Heart right ventricle (tissue), 16 donors: ENCODE measurements around the gene HMSD. TPM values are rescaled to one million over a fixed set of nuclear protein-coding genes. Genes with fewer than 3 reads are reported as not detected.

ENCODE experiments used
- ATAC-seq, 8 donors: fragments of 200-7000 bp; cut with Tn5 transposase; one replicate each; pipeline ENCODE4 v1.9.1; 2020; ENCODE audit warnings: mild to moderate bottlenecking in 8 of 8, moderate library complexity in 8 of 8, moderate number of reproducible peaks in 1 of 8
- DNase-seq, 2 donors: peaks; one replicate each; pipeline ENCODE4 v3.0.0-alpha.2; 2020
- H3K27ac ChIP-seq, 10 donors: fragments of 200-600 bp; sonication (generic) in 2 of 10; one replicate each; pipeline versions ENCODE4 v1.5.0 to v1.8.0; 2020 to 2022; ENCODE audit warnings: mild to moderate bottlenecking in 3 of 10
- H3K27me3 ChIP-seq, 7 donors: fragments of 200-600 bp; one replicate each; pipeline ENCODE4 v1.8.0; 2021 to 2022; ENCODE audit warnings: mild to moderate bottlenecking in 2 of 7
- H3K36me3 ChIP-seq, 9 donors: fragments of 200-600 bp; sonication (generic) in 1 of 9; one replicate each; pipeline versions ENCODE4 v1.5.0 to v1.8.0; 2020 to 2022; ENCODE audit warnings: mild to moderate bottlenecking in 2 of 9
- H3K4me1 ChIP-seq, 9 donors: fragments of 200-600 bp; sonication (generic) in 1 of 9; one replicate each; pipeline versions ENCODE4 v1.5.0 to v1.8.0; 2020 to 2022; ENCODE audit warnings: mild to moderate bottlenecking in 4 of 9
- H3K4me3 ChIP-seq, 10 donors: fragments of 200-600 bp; sonication (generic) in 2 of 10; one replicate each; pipeline versions ENCODE4 v1.5.0 to v1.8.0; 2020 to 2022; ENCODE audit warnings: mild to moderate bottlenecking in 7 of 10, moderate library complexity in 2 of 10
- H3K9me3 ChIP-seq, 11 donors: fragments of 200-600 bp in 10 of 11; sonication (generic) in 2 of 11; one replicate each; pipeline versions ENCODE4 v1.5.0 to v1.8.0; 2013 to 2022; ENCODE audit warnings: mild to moderate bottlenecking in 2 of 11, control low read depth in 1 of 11, moderate library complexity in 1 of 11
- CTCF ChIP-seq, 9 donors: fragments of 200-600 bp; sonication (generic) in 2 of 9; IDR thresholded peaks; one replicate each; pipeline versions ENCODE4 v1.5.0 to v1.8.0; 2021 to 2022; ENCODE audit warnings: antibody characterized with exemption in 9 of 9, mild to moderate bottlenecking in 5 of 9, moderate library complexity in 1 of 9
- WGBS, 2 donors: extraction: QIAGEN DNeasy Blood & Tissue Kit; methylation state at CpG; one replicate each; pipeline ENCODE4 v1.1.7; 2013; ENCODE audit warnings: inconsistent platforms in 1 of 2; 5-methylcytosine and 5-hydroxymethylcytosine counted together
- intact Hi-C, 10 donors: fragments of 100-400 bp; cut with DNase I; formaldehyde crosslinking; loops; one replicate each; pipeline versions ENCODE4 v1.11.1 to v1.14.2; 2022
- polyA plus RNA-seq, 2 donors: library from polyadenylated mRNA; stranded (reverse); fragments of 200-250 nt; gene quantifications; one replicate each; pipeline ENCODE4 v1.2.3, GENCODE V29; 2013
- total RNA-seq, 10 donors: library from RNA; stranded (reverse); fragmentation: NEBNext Ultra II Directional in 3 of 10; extraction: Animal tissue kit (Norgen Biotek cat#: 25700) in 3 of 10; gene quantifications; one replicate each; pipeline versions ENCODE4 v1.2.1 to v1.2.4, GENCODE V29; 2021 to 2023
- donor health status: Arrhythmogenic right ventricular cardiomyopathy.
- donor health status: ischemic (EF 13 %, LVEDD 7.1; RV severe dilation, severe dysfunction).
- donor health status: healthy with polysubstance abuse.
- donor health status: DM: no; HTN: yes; CAD: no.
- donor health status: DM: no; HTN: no; CAD: no.
- donor health status: ischemic (EF 25% LVEDD 6.9; RV normal size, moderate dysfunction).
- donor health status: ischemic (EF 25% LVEDD 5.7; RV mildly dilated, moderate dysfunction).
- donor health status: healthy.
- donor health status: DM: yes; HTN: yes; CAD: no.
- donor health status: Ischemic cardiomyopathy.
- donor health status: ischemic (EF 35%, LVEDD 5.7; RV mildly dilated, moderate dysfunction).
- donor health status: nonischemic (EF 11% LVEDD 7.7; RV severe dilation, severe dysfunction).
- donor health status: DM: yes; HTN: yes; CAD: no.
- donor health status: PGD.
- donor health status: ischemic (EF 29% LVEDD 5.4; RV normal size, mild dysfunction).
- donor health status: nonischemic (EF 23%, LVEDD 6.1; RV moderate dilation, normal function).

Gene HMSD
- total and polyA plus RNA-seq, 12 donors = 0.03 to 0.88 (median 0.35) TPM; not detected in 8

- H3K4me1 ChIP-seq = peaks cover 0 to 11% (median 6%) of the 10 kb centered on the region in 9 donors
- WGBS, 2 donors = 86 to 92% methylated on average over 3 of the region's 3 CpGs
- no peaks in the 10 kb centered on the region for H3K36me3 ChIP-seq
- peaks cover 0 to 47% (median 20%) of the 10 kb centered on the region in 7 donors for H3K27me3 ChIP-seq
- intact Hi-C loops = no loop called here
- peaks cover 0 to 6% (median 0%) of the 10 kb centered on the region in 11 donors for H3K9me3 ChIP-seq
- TF ChIP-seq CTCF (IDR thresholded peaks at IDR 0.05) = no peak
- H3K4me3 ChIP-seq = no peak overlapping the region
- no peak for ATAC-seq
- no peak overlapping the region for H3K27ac ChIP-seq
- no peak for DNase-seq
Observed at GRCh38 chr18:63947051-63947790, 1.9 kb upstream of the HMSD start.

GRCh38 chr18:63951302-63951705 lies 2.2 kb downstream of the HMSD start:
- TF ChIP-seq CTCF (IDR thresholded peaks at IDR 0.05) = no peak
- no peak for DNase-seq
- H3K36me3 ChIP-seq = no peaks in the 10 kb centered on the region
- no peak overlapping the region for H3K27ac ChIP-seq
- peaks cover 0 to 5% (median 0%) of the 10 kb centered on the region in 11 donors for H3K9me3 ChIP-seq
- no peak overlapping the region for H3K4me3 ChIP-seq
- intact Hi-C loops = no loop called here
- ATAC-seq = no peak
- peaks cover 0 to 39% (median 14%) of the 10 kb centered on the region in 7 donors for H3K27me3 ChIP-seq
- WGBS, 2 donors = 86 to 88% methylated on average over 4 of the region's 4 CpGs
- peaks cover 0 to 11% (median 6%) of the 10 kb centered on the region in 9 donors for H3K4me1 ChIP-seq

GRCh38 chr18:63953811-63954210 lies 4.7 kb downstream of the HMSD start:
- intact Hi-C loops = no loop called here
- H3K27me3 ChIP-seq = peaks cover 0 to 36% (median 9%) of the 10 kb centered on the region in 7 donors
- 41 to 51% methylated on average over 5 of the region's 5 CpGs for WGBS, 2 donors
- ATAC-seq (no peak), DNase-seq (no peak)
- H3K27ac ChIP-seq = no peak overlapping the region
- H3K4me1 ChIP-seq = peaks cover 0 to 8% (median 5%) of the 10 kb centered on the region in 9 donors
- no peak overlapping the region for H3K4me3 ChIP-seq
- H3K36me3 ChIP-seq = no peaks in the 10 kb centered on the region
- H3K9me3 ChIP-seq = peaks cover 0 to 5% (median 0%) of the 10 kb centered on the region in 11 donors
- TF ChIP-seq CTCF (IDR thresholded peaks at IDR 0.05) = no peak

GRCh38 chr18:63956755-63957154 lies 7.7 kb downstream of the HMSD start:
- Histone ChIP-seq H3K36me3 (no peaks in the 10 kb centered on the region), H3K9me3 (no peaks in the 10 kb centered on the region), H3K27ac (no peak overlapping the region), H3K4me1 (no peaks in the 10 kb centered on the region), H3K4me3 (no peak overlapping the region), H3K27me3 (peaks cover 0 to 36% (median 10%) of the 10 kb centered on the region in 7 donors)
- intact Hi-C loops = no loop called here
- WGBS, 2 donors = 78 to 82% methylated on average over 4 of the region's 4 CpGs
- ATAC-seq (no peak), DNase-seq (no peak)
- no peak for TF ChIP-seq CTCF (IDR thresholded peaks at IDR 0.05)
